SU-DHL-6 (cell line): ENCODE results near the gene MRPS10.
"Not testable (repeated sequence)": the region's sequence is repeated elsewhere in the genome, so short reads cannot be mapped to it uniquely, and the experiment has no call there.

ENCODE experiments used
- H2AFZ ChIP-seq: fragments of 200-600 bp; sonication (generic); 2 replicates; pipeline ENCODE4 v1.6.1; 2014; ENCODE audit warnings: low read depth, mild to moderate bottlenecking, moderate library complexity, mixed read lengths, antibody characterized with exemption, low read length; ENCODE audit not compliant: severe bottlenecking
- H3F3A ChIP-seq: fragments of 200-600 bp; shearing (Covaris generic); 2 replicates; pipeline ENCODE4 v1.6.0; 2016; ENCODE audit warnings: antibody characterized with exemption, mild to moderate bottlenecking; ENCODE audit not compliant: insufficient read depth
- H3K27ac ChIP-seq: fragments of 200-600 bp; sonication (generic); 2 replicates; pipeline ENCODE4 v1.5.1; 2016; ENCODE audit warnings: low read depth, mild to moderate bottlenecking, low read length, moderate library complexity, mixed read lengths
- H3K27me3 ChIP-seq: fragments of 200-600 bp; sonication (generic), shearing (Covaris generic); 2 replicates; pipeline ENCODE4 v1.6.0; 2014; ENCODE audit warnings: mild to moderate bottlenecking, low read length
- H3K36me3 ChIP-seq: fragments of 200-600 bp; sonication (generic); 2 replicates; pipeline ENCODE4 v1.6.1; 2014; ENCODE audit warnings: mild to moderate bottlenecking, low read length, mixed read lengths
- H3K4me2 ChIP-seq: fragments of 300-600, 200-600 bp; shearing (Covaris generic), sonication (generic); 2 replicates; pipeline ENCODE4 v1.6.0; 2014; ENCODE audit warnings: low read length, low read depth, mild to moderate bottlenecking; ENCODE audit not compliant: poor library complexity, severe bottlenecking
- H3K4me3 ChIP-seq: fragments of 200-600 bp; sonication (generic); 2 replicates; pipeline ENCODE4 v1.5.1; 2014; ENCODE audit warnings: antibody characterized with exemption, low read length, mild to moderate bottlenecking, mixed read lengths; ENCODE audit not compliant: insufficient read depth, poor library complexity, severe bottlenecking
- H3K79me2 ChIP-seq: fragments of 200-600 bp; sonication (generic); 2 replicates; pipeline ENCODE4 v1.6.1; 2014; ENCODE audit warnings: mild to moderate bottlenecking, low read length, moderate library complexity; ENCODE audit not compliant: insufficient read depth
- H3K9ac ChIP-seq: fragments of 200-600 bp; sonication (generic); 2 replicates; pipeline ENCODE4 v1.7.0; 2014; ENCODE audit warnings: mild to moderate bottlenecking, low read length
- H3K9me2 ChIP-seq: fragments of 200-600 bp; sonication (generic); replicated peaks from 2 replicates; pipeline ENCODE4 v1.6.1; 2014; ENCODE audit warnings: low read length; ENCODE audit not compliant: insufficient read depth
- H3K9me3 ChIP-seq: fragments of 200-600 bp; sonication (generic); 2 replicates; pipeline ENCODE4 v1.6.1; 2014; ENCODE audit warnings: low read length, mixed read lengths; ENCODE audit not compliant: insufficient read depth
- H4K20me1 ChIP-seq: fragments of 200-600 bp; sonication (generic); 2 replicates; pipeline ENCODE4 v1.6.1; 2014; ENCODE audit warnings: low read depth, mild to moderate bottlenecking, antibody characterized with exemption, low read length, moderate library complexity, mixed read lengths
- CTCF ChIP-seq: fragments of 200-600 bp; sonication (generic); IDR thresholded peaks from one replicate; pipeline ENCODE4 v1.5.1; 2017; ENCODE audit warnings: antibody characterized with exemption, mild to moderate bottlenecking, low read length, moderate library complexity; ENCODE audit not compliant: insufficient read depth, poor library complexity, severe bottlenecking
- EZH2phosphoT487 ChIP-seq: fragments of 200-600 bp; sonication (generic), shearing (Covaris generic); conservative IDR thresholded peaks from 2 replicates; pipeline ENCODE4 v1.6.1; 2018; ENCODE audit warnings: mild to moderate bottlenecking, antibody characterized with exemption, low read length, moderate library complexity, mixed read lengths

Gene MRPS10

DNA sequence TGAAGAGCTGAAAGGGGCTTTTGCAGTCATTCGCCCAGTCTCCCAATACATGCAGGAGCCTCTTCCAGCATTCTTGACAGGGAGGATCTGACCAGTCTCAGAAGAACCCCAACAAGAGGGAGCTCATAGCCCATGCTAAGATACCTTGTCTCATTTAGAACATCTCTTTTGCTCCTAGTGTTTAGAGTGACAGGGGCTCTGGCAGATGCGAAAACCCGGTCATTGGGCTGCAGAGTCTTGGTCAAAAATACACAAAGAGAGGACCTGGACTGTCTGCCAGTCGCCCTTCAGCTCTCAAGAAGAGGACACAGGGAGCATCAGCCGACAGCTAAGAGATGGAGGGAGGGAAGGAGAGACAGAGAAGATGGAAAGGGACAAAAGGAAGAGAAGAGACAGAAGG, 23.6 kb downstream of the MRPS10 start:
- TF ChIP-seq EZH2phosphoT487 (no peak), CTCF (no peak)
- Histone ChIP-seq H3K9me3 (no peaks in the 10 kb centered on the region), H3K9me2 (no peaks in the 10 kb centered on the region)

GRCh38 chr6:42193491-42193894, 24.2 kb downstream of the MRPS10 start:
- H3K4me3 ChIP-seq = no peak overlapping the region
- H3K79me2 ChIP-seq = no peaks in the 10 kb centered on the region
- no peaks in the 10 kb centered on the region for H3K9me3 ChIP-seq
- no peaks in the 10 kb centered on the region for H3K9me2 ChIP-seq
- no peaks in the 10 kb centered on the region for H4K20me1 ChIP-seq
- no peak for TF ChIP-seq CTCF
- no peak for TF ChIP-seq EZH2phosphoT487
- no peaks in the 10 kb centered on the region for H3K36me3 ChIP-seq
- no peak overlapping the region for H3K4me2 ChIP-seq
- 0 out of 2 replicates have a peak, but pooled peaks cover 6% of the 10 kb centered on the region for H3F3A ChIP-seq
- H3K9ac ChIP-seq = no peak overlapping the region
- no peak overlapping the region for H3K27ac ChIP-seq
- H3K27me3 ChIP-seq = no peaks in the 10 kb centered on the region
- H2AFZ ChIP-seq = no peak overlapping the region

More for the DNA sequence above, 23.6 kb downstream of the MRPS10 start:
- H3K4me3 ChIP-seq = no peak overlapping the region
- no peak overlapping the region for H3K9ac ChIP-seq
- no peaks in the 10 kb centered on the region for H4K20me1 ChIP-seq
- H3K36me3 ChIP-seq = no peaks in the 10 kb centered on the region
- 0 out of 2 replicates have a peak, but pooled peaks cover 6% of the 10 kb centered on the region for H3F3A ChIP-seq
- H3K27me3 ChIP-seq = no peaks in the 10 kb centered on the region
- H3K4me2 ChIP-seq = no peak overlapping the region
- no peak overlapping the region for H2AFZ ChIP-seq
- H3K27ac ChIP-seq = no peak overlapping the region
- no peaks in the 10 kb centered on the region for H3K79me2 ChIP-seq

GRCh38 chr6:42192385-42192784, 25.3 kb downstream of the MRPS10 start:
- H2AFZ ChIP-seq, H3K27ac ChIP-seq: not testable (repeated sequence)

GRCh38 chr6:42190554-42191183, 27.0 kb downstream of the MRPS10 start:
- no peak for TF ChIP-seq EZH2phosphoT487
- TF ChIP-seq CTCF = no peak
- H3K4me2 ChIP-seq = no peak overlapping the region

More at GRCh38 chr6:42192385-42192784, 25.3 kb downstream of the MRPS10 start:
- H3K9ac ChIP-seq, H3K9me3 ChIP-seq, H3K4me3 ChIP-seq, H3K79me2 ChIP-seq, H3K27me3 ChIP-seq, H3K36me3 ChIP-seq, H4K20me1 ChIP-seq, H3K9me2 ChIP-seq, H3K4me2 ChIP-seq, H3F3A ChIP-seq: not testable (repeated sequence)

More at GRCh38 chr6:42190554-42191183, 27.0 kb downstream of the MRPS10 start:
- Histone ChIP-seq H3K79me2 (no peaks in the 10 kb centered on the region), H3K9me2 (no peaks in the 10 kb centered on the region), H3K27ac (no peak overlapping the region), H2AFZ (no peak overlapping the region), H3K9me3 (no peaks in the 10 kb centered on the region), H3F3A (0 out of 2 replicates have a peak, but pooled peaks cover 3% of the 10 kb centered on the region), H3K9ac (no peak overlapping the region), H3K27me3 (no peaks in the 10 kb centered on the region), H4K20me1 (no peaks in the 10 kb centered on the region), H3K4me3 (no peak overlapping the region), H3K36me3 (no peaks in the 10 kb centered on the region)
